K562 (cell line): ENCODE data around the gene RECQL5. TPM values are rescaled to one million over a fixed set of nuclear protein-coding genes. Genes with fewer than 3 reads are reported as not detected.

Experiments used
- ATAC-seq: fragments of 200-7000 bp; cut with Tn5 transposase; 3 replicates; pipeline ENCODE4 v1.9.1; 2020; ENCODE audit warnings: moderate library complexity
- BruUV-seq: library from RNA; stranded (reverse); fragments of 400-500 nt; replicated peaks from 2 replicates; lab custom pipeline; 2021; lab: Mats Ljungman, UMichigan
- CTCF ChIA-PET: fragments of 300-600 bp; formaldehyde crosslinking; extraction: SDS; loops from one replicate; lab custom pipeline; 2021; ENCODE audit warnings: low intra/inter-chr PET ratio; lab: Yijun Ruan, JAX
- POLR2A ChIA-PET: fragments of 300-600, 350-650 bp; sonication (Branson Sonifier 250); formaldehyde crosslinking; extraction: SDS; loops from one replicate; lab custom pipeline; 2021; ENCODE audit warnings: antibody characterized with exemption, inconsistent platforms; lab: Yijun Ruan, JAX
- DNase-seq, 4 experiments: peaks; one replicate each; pipeline versions ENCODE4 v3.0.0 to v3.0.0-alpha.2; 2011 to 2018; ENCODE audit warnings: low spot score in 3 of 4, mixed read lengths in 3 of 4; ENCODE audit errors: extremely low read depth in 1 of 4
- FAIRE-seq: peaks from 2 replicates; lab custom pipeline; 2011; peaks lifted over from hg19 to GRCh38; lab: Jason Lieb, UNC
- H2AFZ ChIP-seq: 2 replicates; pipeline ENCODE4 v1.6.0; 2011; ENCODE audit warnings: low read depth, low read length, control low read depth, inconsistent platforms
- H3K27ac ChIP-seq: fragments of 200-600 bp; 3 replicates; pipeline ENCODE4 v1.8.0; 2011; ENCODE audit warnings: low read depth, mild to moderate bottlenecking, control low read depth, inconsistent platforms, low read length, moderate library complexity, mixed read lengths; ENCODE audit errors: extremely low read depth
- H3K27me3 ChIP-seq, 2 experiments: fragments of 300-600 bp in 1 of 2; 2 replicates in 1 of 2; 3 replicates in 1 of 2; pipeline versions ENCODE4 v1.6.0 to v1.8.0; 2011; ENCODE audit warnings: inconsistent platforms in 2 of 2, low read length in 2 of 2, mild to moderate bottlenecking in 1 of 2, mixed read lengths in 1 of 2, moderate library complexity in 1 of 2; ENCODE audit not compliant: control insufficient read depth in 2 of 2, insufficient read depth in 2 of 2
- H3K36me3 ChIP-seq: fragments of 300-600 bp; 3 replicates; pipeline ENCODE4 v1.8.0; 2011; ENCODE audit warnings: mild to moderate bottlenecking, low read length, inconsistent platforms; ENCODE audit not compliant: control insufficient read depth, insufficient read depth
- H3K4me1 ChIP-seq, 2 experiments: fragments of 200-600 bp in 1 of 2; replicated peaks in 1 of 2; 2 replicates in 1 of 2; 3 replicates in 1 of 2; pipeline versions ENCODE4 v1.5.1 to v1.8.0; 2011; ENCODE audit warnings: inconsistent platforms in 2 of 2, low read length in 2 of 2, mild to moderate bottlenecking in 1 of 2, mixed read lengths in 1 of 2, moderate library complexity in 1 of 2; ENCODE audit not compliant: control insufficient read depth in 2 of 2, insufficient read depth in 2 of 2
- H3K4me2 ChIP-seq: 2 replicates; pipeline ENCODE4 v1.6.1; 2011; ENCODE audit warnings: low read length, control low read depth, inconsistent platforms, mixed read lengths; ENCODE audit not compliant: insufficient read depth
- H3K4me3 ChIP-seq: fragments of 200-600 bp; sonication (generic), shearing (Covaris generic); 2 replicates; pipeline ENCODE4 v1.5.1; 2016; ENCODE audit warnings: control low read depth, inconsistent platforms
- H3K79me2 ChIP-seq: fragments of 200-600 bp; 3 replicates; pipeline ENCODE4 v1.8.0; 2011; ENCODE audit warnings: low read length, inconsistent platforms; ENCODE audit not compliant: control insufficient read depth, insufficient read depth
- H3K9ac ChIP-seq, 2 experiments: 2 replicates each; pipeline versions ENCODE4 v1.6.0 to v1.6.1; 2011; ENCODE audit warnings: low read depth in 2 of 2, low read length in 2 of 2, control low read depth in 1 of 2, inconsistent platforms in 1 of 2, mild to moderate bottlenecking in 1 of 2, mixed read lengths in 1 of 2; ENCODE audit not compliant: insufficient read depth in 1 of 2
- H3K9me1 ChIP-seq: one replicate; pipeline ENCODE4 v1.6.0; 2011; ENCODE audit warnings: inconsistent platforms, mild to moderate bottlenecking, low read length, moderate library complexity; ENCODE audit not compliant: control insufficient read depth, insufficient read depth
- H3K9me3 ChIP-seq: replicated peaks from 2 replicates; pipeline ENCODE4 v1.5.1; 2011; ENCODE audit warnings: low read depth, low read length, inconsistent platforms; ENCODE audit not compliant: control insufficient read depth, insufficient read depth
- H4K20me1 ChIP-seq: replicated peaks from 2 replicates; pipeline ENCODE4 v1.6.1; 2011; ENCODE audit warnings: low read length, inconsistent platforms, mixed read lengths; ENCODE audit not compliant: control insufficient read depth, insufficient read depth
- GABPA ChIP-seq: fragments of 200-800 bp; sonication (Bioruptor generic); conservative IDR thresholded peaks from 2 replicates; pipeline ENCODE4 v1.6.1; 2016; ENCODE audit warnings: low read depth, missing genetic modification characterization, missing compliant biosample characterization
- SNIP1 ChIP-seq: fragments of 450-650 bp; IDR thresholded peaks from 2 replicates; pipeline ENCODE4 v1.7.1; 2017; ENCODE audit warnings: low read depth, mild to moderate bottlenecking
- WGBS: fragments of 100-300 bp; shearing (Covaris generic); methylation state at CpG from one replicate; pipeline ENCODE4 v1.1.6; 2016; ENCODE audit warnings: low coverage, mixed read lengths; ENCODE audit not compliant: insufficient coverage; ENCODE audit errors: missing lambda C conversion rate; 5-methylcytosine and 5-hydroxymethylcytosine counted together
- in situ Hi-C: fragments of 300-500 bp; cut with MboI; formaldehyde crosslinking; loops from 4 replicates; pipeline ENCODE4 v1.15.0; 2018; ENCODE audit warnings: inconsistent platforms, mixed read lengths
- intact Hi-C: fragments of 100-400 bp; cut with micrococcal nuclease; formaldehyde crosslinking; loops from 2 replicates; pipeline ENCODE4 v1.14.2; 2022
- polyA plus RNA-seq, 8 experiments: library from polyadenylated mRNA; depleted of rRNA in 4 of 8; stranded (reverse) in 5 of 8; unstranded in 3 of 8; fragments of >200 nt; fragmentation: Nextera tagmentation in 2 of 8; fragmentation: Illumina TruSeq in 1 of 8; extraction: Ambion mirVana in 2 of 8; extraction: Trizol in 1 of 8; gene quantifications; 2 replicates each; pipeline versions ENCODE4 v1.2.1 to v1.2.3, GENCODE V29; 2011 to 2014; ENCODE audit warnings: inconsistent platforms in 1 of 8, missing spikeins in 1 of 8
- total RNA-seq, 7 experiments: library from RNA; depleted of rRNA in 6 of 7; stranded (reverse); fragments of >200 nt in 6 of 7; fragmentation: Illumina TruSeq in 2 of 7; extraction: Trizol in 2 of 7; gene quantifications; 2 replicates each; pipeline versions ENCODE4 v1.2.1 to v1.2.3, GENCODE V29; 2011 to 2021; ENCODE audit warnings: low replicate concordance in 1 of 7
- TF ChIP-seq, protein P1 (sequence below): sonication (generic); formaldehyde crosslinking; IDR thresholded peaks from 2 replicates; pipeline ENCODE4 v1.8.0; 2022; ENCODE audit warnings: missing genetic modification reagents, mild to moderate bottlenecking, borderline replicate concordance

Gene RECQL5
- total and polyA plus RNA-seq, 9 of the 15 experiments (the other 6 are each of a cell fraction or from before 2014, with no cell fraction given), result 4.1 to 34.8 (median 16.4) TPM

DNA sequence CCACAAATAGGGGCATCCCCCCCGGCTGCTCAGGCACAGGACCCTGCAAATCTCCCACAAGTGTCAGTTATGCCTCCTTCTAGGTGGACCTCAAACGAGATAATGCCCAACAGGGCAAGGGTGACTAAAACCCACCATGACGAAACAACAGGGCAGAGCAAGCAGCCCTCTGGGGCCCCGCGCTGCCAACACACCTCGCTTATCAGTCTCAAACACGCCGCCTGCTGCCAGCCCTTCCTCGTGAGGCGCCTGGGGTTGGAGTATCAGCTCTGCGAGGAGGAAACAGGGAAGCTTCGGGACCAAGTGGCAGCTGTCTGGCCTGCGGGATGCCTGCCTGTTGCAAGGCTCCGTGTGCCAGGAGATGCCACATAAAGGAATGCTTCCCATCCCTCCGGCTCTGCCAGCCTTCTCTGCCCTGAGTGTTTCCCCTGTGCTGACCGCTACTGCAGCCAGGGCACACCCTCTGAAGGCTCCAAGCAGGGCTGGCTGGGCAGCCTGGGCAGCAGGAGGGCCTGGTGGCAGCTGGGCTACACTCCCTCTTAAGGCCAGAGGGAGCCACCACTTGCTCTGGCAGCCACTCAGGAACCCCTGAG lies 31.2 kb downstream of the RECQL5 start:
- peak overlapping the region in 1 of 2 experiments; percentile 38; a peak in 1 of 4 replicates for H3K9ac ChIP-seq
- 63% methylated on average over 14 of the region's 16 CpGs for WGBS
- ATAC-seq (no peak), DNase-seq (no peak), FAIRE-seq (no peak)
- no TSS peak for BruUV-seq
- H3K27ac ChIP-seq, result no peak overlapping the region
- ChIA-PET POLR2A (interaction anchor here (1.4 kb wide), 1 partner anchor 9 kb away, joined by 3 read pairs; no protein-coding TSS in a partner anchor), CTCF (no interaction called here)
- H3K9me3 ChIP-seq, result no peaks in the 10 kb centered on the region
- TF ChIP-seq GABPA (tag), result no peak
- no peak for TF ChIP-seq SNIP1
- TF ChIP-seq, protein P1, sequence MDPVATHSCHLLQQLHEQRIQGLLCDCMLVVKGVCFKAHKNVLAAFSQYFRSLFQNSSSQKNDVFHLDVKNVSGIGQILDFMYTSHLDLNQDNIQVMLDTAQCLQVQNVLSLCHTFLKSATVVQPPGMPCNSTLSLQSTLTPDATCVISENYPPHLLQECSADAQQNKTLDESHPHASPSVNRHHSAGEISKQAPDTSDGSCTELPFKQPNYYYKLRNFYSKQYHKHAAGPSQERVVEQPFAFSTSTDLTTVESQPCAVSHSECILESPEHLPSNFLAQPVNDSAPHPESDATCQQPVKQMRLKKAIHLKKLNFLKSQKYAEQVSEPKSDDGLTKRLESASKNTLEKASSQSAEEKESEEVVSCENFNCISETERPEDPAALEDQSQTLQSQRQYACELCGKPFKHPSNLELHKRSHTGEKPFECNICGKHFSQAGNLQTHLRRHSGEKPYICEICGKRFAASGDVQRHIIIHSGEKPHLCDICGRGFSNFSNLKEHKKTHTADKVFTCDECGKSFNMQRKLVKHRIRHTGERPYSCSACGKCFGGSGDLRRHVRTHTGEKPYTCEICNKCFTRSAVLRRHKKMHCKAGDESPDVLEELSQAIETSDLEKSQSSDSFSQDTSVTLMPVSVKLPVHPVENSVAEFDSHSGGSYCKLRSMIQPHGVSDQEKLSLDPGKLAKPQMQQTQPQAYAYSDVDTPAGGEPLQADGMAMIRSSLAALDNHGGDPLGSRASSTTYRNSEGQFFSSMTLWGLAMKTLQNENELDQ, result no peak
- in situ Hi-C loops, result no loop called here
- intact Hi-C loops, result no loop called here
- H3K4me2 ChIP-seq, result no peak overlapping the region
- H4K20me1 ChIP-seq, result 0 out of 2 replicates have a peak, but pooled peaks cover 13% of the 10 kb centered on the region
- no peak overlapping the region for H2AFZ ChIP-seq
- H3K4me3 ChIP-seq, result no peak overlapping the region
- no peaks in the 10 kb centered on the region for H3K79me2 ChIP-seq
- H3K4me1 ChIP-seq, result peaks cover 13 to 55% of the 10 kb centered on the region in 2 experiments
- no peaks in the 10 kb centered on the region for H3K27me3 ChIP-seq
- no peaks in the 10 kb centered on the region for H3K9me1 ChIP-seq
- H3K36me3 ChIP-seq, result no peaks in the 10 kb centered on the region; the same call in 1 of the 3 replicates
